ENCODE data around the gene EFHC2.

The EFHC2 gene

GRCh38 chrX:44319550-44319949, 23.9 kb downstream of the EFHC2 start:
- Histone ChIP-seq H3K9me3 (ENCODE audit: control insufficient read depth, low read length) (no peaks in the 10 kb centered on the region), H3K4me3 (ENCODE audit: low read length) (no peak overlapping the region), H3K36me3 (ENCODE audit: control insufficient read depth, insufficient read depth, low read length) (no peaks in the 10 kb centered on the region), H3K4me1 (ENCODE audit: control insufficient read depth, insufficient read depth, low read length) (no peaks in the 10 kb centered on the region), H3K27me3 (ENCODE audit: control insufficient read depth, insufficient read depth, low read length) (no peaks in the 10 kb centered on the region), H3K9ac (ENCODE audit: low read length) (no peak overlapping the region)

- no peaks in the 10 kb centered on the region for H3K36me3 ChIP-seq (ENCODE audit: control insufficient read depth, insufficient read depth, low read length)
- no peaks in the 10 kb centered on the region for H3K4me1 ChIP-seq (ENCODE audit: control insufficient read depth, insufficient read depth, low read length)
- no peak overlapping the region for H3K4me3 ChIP-seq (ENCODE audit: low read length)
- H3K9me3 ChIP-seq (ENCODE audit: control insufficient read depth, low read length), result no peaks in the 10 kb centered on the region
- H3K27me3 ChIP-seq (ENCODE audit: control insufficient read depth, insufficient read depth, low read length), result no peaks in the 10 kb centered on the region
- no peak overlapping the region for H3K9ac ChIP-seq (ENCODE audit: low read length)
Observed at GRCh38 chrX:44317181-44317580, 26.3 kb downstream of the EFHC2 start.

GRCh38 chrX:44314808-44315207, 28.7 kb downstream of the EFHC2 start:
- no peaks in the 10 kb centered on the region for H3K36me3 ChIP-seq (ENCODE audit: control insufficient read depth, insufficient read depth, low read length)
- H3K4me1 ChIP-seq (ENCODE audit: control insufficient read depth, insufficient read depth, low read length), result no peaks in the 10 kb centered on the region
- no peak overlapping the region for H3K4me3 ChIP-seq (ENCODE audit: low read length)
- H3K27me3 ChIP-seq (ENCODE audit: control insufficient read depth, insufficient read depth, low read length), result no peaks in the 10 kb centered on the region
- no peak overlapping the region for H3K9ac ChIP-seq (ENCODE audit: low read length)
- H3K9me3 ChIP-seq (ENCODE audit: control insufficient read depth, low read length), result no peaks in the 10 kb centered on the region

- no peaks in the 10 kb centered on the region for H3K36me3 ChIP-seq (ENCODE audit: control insufficient read depth, insufficient read depth, low read length)
- H3K4me3 ChIP-seq (ENCODE audit: low read length), result no peak overlapping the region
- no peaks in the 10 kb centered on the region for H3K9me3 ChIP-seq (ENCODE audit: control insufficient read depth, low read length)
- H3K27me3 ChIP-seq (ENCODE audit: control insufficient read depth, insufficient read depth, low read length), result no peaks in the 10 kb centered on the region
- no peak overlapping the region for H3K9ac ChIP-seq (ENCODE audit: low read length)
- no peaks in the 10 kb centered on the region for H3K4me1 ChIP-seq (ENCODE audit: control insufficient read depth, insufficient read depth, low read length)
Observed at GRCh38 chrX:44314259-44314734, 29.2 kb downstream of the EFHC2 start.

GRCh38 chrX:44312421-44312820, 31.1 kb downstream of the EFHC2 start:
- no peaks in the 10 kb centered on the region for H3K4me1 ChIP-seq (ENCODE audit: control insufficient read depth, insufficient read depth, low read length)
- H3K27me3 ChIP-seq (ENCODE audit: control insufficient read depth, insufficient read depth, low read length), result no peaks in the 10 kb centered on the region
- H3K9ac ChIP-seq (ENCODE audit: low read length), result no peak overlapping the region
- H3K36me3 ChIP-seq (ENCODE audit: control insufficient read depth, insufficient read depth, low read length), result no peaks in the 10 kb centered on the region
- no peak overlapping the region for H3K4me3 ChIP-seq (ENCODE audit: low read length)
- H3K9me3 ChIP-seq (ENCODE audit: control insufficient read depth, low read length), result no peaks in the 10 kb centered on the region

GRCh38 chrX:44310227-44310626, 33.2 kb downstream of the EFHC2 start:
- no peaks in the 10 kb centered on the region for H3K9me3 ChIP-seq (ENCODE audit: control insufficient read depth, low read length)
- no peaks in the 10 kb centered on the region for H3K27me3 ChIP-seq (ENCODE audit: control insufficient read depth, insufficient read depth, low read length)
- H3K4me1 ChIP-seq (ENCODE audit: control insufficient read depth, insufficient read depth, low read length), result peaks cover 8% of the 10 kb centered on the region
- no peak overlapping the region for H3K9ac ChIP-seq (ENCODE audit: low read length)
- no peak overlapping the region for H3K4me3 ChIP-seq (ENCODE audit: low read length)
- H3K36me3 ChIP-seq (ENCODE audit: control insufficient read depth, insufficient read depth, low read length), result no peaks in the 10 kb centered on the region

GRCh38 chrX:44308869-44309268, 34.6 kb downstream of the EFHC2 start:
- Histone ChIP-seq H3K36me3 (ENCODE audit: control insufficient read depth, insufficient read depth, low read length) (no peaks in the 10 kb centered on the region), H3K27me3 (ENCODE audit: control insufficient read depth, insufficient read depth, low read length) (no peaks in the 10 kb centered on the region), H3K9ac (ENCODE audit: low read length) (no peak overlapping the region), H3K4me3 (ENCODE audit: low read length) (no peak overlapping the region), H3K4me1 (ENCODE audit: control insufficient read depth, insufficient read depth, low read length) (peaks cover 8% of the 10 kb centered on the region), H3K9me3 (ENCODE audit: control insufficient read depth, low read length) (no peaks in the 10 kb centered on the region)

- Histone ChIP-seq H3K4me3 (ENCODE audit: low read length) (no peak overlapping the region), H3K27me3 (ENCODE audit: control insufficient read depth, insufficient read depth, low read length) (no peaks in the 10 kb centered on the region), H3K9me3 (ENCODE audit: control insufficient read depth, low read length) (no peaks in the 10 kb centered on the region)
Observed at GRCh38 chrX:44306356-44306755, 37.1 kb downstream of the EFHC2 start.

GRCh38 chrX:44305921-44306320, 37.6 kb downstream of the EFHC2 start:
- Histone ChIP-seq H3K4me1 (ENCODE audit: control insufficient read depth, insufficient read depth, low read length) (peaks cover 8% of the 10 kb centered on the region), H3K9ac (ENCODE audit: low read length) (no peak overlapping the region), H3K36me3 (ENCODE audit: control insufficient read depth, insufficient read depth, low read length) (no peaks in the 10 kb centered on the region), H3K9me3 (ENCODE audit: control insufficient read depth, low read length) (no peaks in the 10 kb centered on the region), H3K4me3 (ENCODE audit: low read length) (no peak overlapping the region), H3K27me3 (ENCODE audit: control insufficient read depth, insufficient read depth, low read length) (no peaks in the 10 kb centered on the region)

More at GRCh38 chrX:44306356-44306755, 37.1 kb downstream of the EFHC2 start:
- Histone ChIP-seq H3K36me3 (ENCODE audit: control insufficient read depth, insufficient read depth, low read length) (no peaks in the 10 kb centered on the region), H3K4me1 (ENCODE audit: control insufficient read depth, insufficient read depth, low read length) (peaks cover 8% of the 10 kb centered on the region), H3K9ac (ENCODE audit: low read length) (no peak overlapping the region)

- peaks cover 8% of the 10 kb centered on the region for H3K4me1 ChIP-seq (ENCODE audit: control insufficient read depth, insufficient read depth, low read length)
- no peaks in the 10 kb centered on the region for H3K9me3 ChIP-seq (ENCODE audit: control insufficient read depth, low read length)
- no peaks in the 10 kb centered on the region for H3K36me3 ChIP-seq (ENCODE audit: control insufficient read depth, insufficient read depth, low read length)
- no peak overlapping the region for H3K4me3 ChIP-seq (ENCODE audit: low read length)
- no peaks in the 10 kb centered on the region for H3K27me3 ChIP-seq (ENCODE audit: control insufficient read depth, insufficient read depth, low read length)
- H3K9ac ChIP-seq (ENCODE audit: low read length), result no peak overlapping the region
Observed at GRCh38 chrX:44303119-44303518, 40.4 kb downstream of the EFHC2 start.

GRCh38 chrX:44299177-44299576, 44.3 kb downstream of the EFHC2 start:
- no peak overlapping the region for H3K9ac ChIP-seq (ENCODE audit: low read length)
- H3K4me1 ChIP-seq (ENCODE audit: control insufficient read depth, insufficient read depth, low read length), result no peaks in the 10 kb centered on the region

GRCh38 chrX:44291468-44292092, 51.9 kb downstream of the EFHC2 start:
- Histone ChIP-seq H3K27me3 (ENCODE audit: control insufficient read depth, insufficient read depth, low read length) (no peaks in the 10 kb centered on the region), H3K36me3 (ENCODE audit: control insufficient read depth, insufficient read depth, low read length) (no peaks in the 10 kb centered on the region), H3K9ac (ENCODE audit: low read length) (no peak overlapping the region), H3K9me3 (ENCODE audit: control insufficient read depth, low read length) (no peaks in the 10 kb centered on the region), H3K4me1 (ENCODE audit: control insufficient read depth, insufficient read depth, low read length) (no peaks in the 10 kb centered on the region), H3K4me3 (ENCODE audit: low read length) (no peak overlapping the region)

More at GRCh38 chrX:44299177-44299576, 44.3 kb downstream of the EFHC2 start:
- H3K4me3 ChIP-seq (ENCODE audit: low read length), result no peak overlapping the region
- H3K9me3 ChIP-seq (ENCODE audit: control insufficient read depth, low read length), result no peaks in the 10 kb centered on the region
- H3K36me3 ChIP-seq (ENCODE audit: control insufficient read depth, insufficient read depth, low read length), result no peaks in the 10 kb centered on the region
- H3K27me3 ChIP-seq (ENCODE audit: control insufficient read depth, insufficient read depth, low read length), result no peaks in the 10 kb centered on the region

- Histone ChIP-seq H3K4me1 (ENCODE audit: control insufficient read depth, insufficient read depth, low read length) (no peaks in the 10 kb centered on the region), H3K9me3 (ENCODE audit: control insufficient read depth, low read length) (no peaks in the 10 kb centered on the region), H3K36me3 (ENCODE audit: control insufficient read depth, insufficient read depth, low read length) (no peaks in the 10 kb centered on the region), H3K27me3 (ENCODE audit: control insufficient read depth, insufficient read depth, low read length) (no peaks in the 10 kb centered on the region), H3K9ac (ENCODE audit: low read length) (no peak overlapping the region), H3K4me3 (ENCODE audit: low read length) (no peak overlapping the region)
Observed at GRCh38 chrX:44290718-44291117, 52.8 kb downstream of the EFHC2 start.
